ENCODE results near the gene MYO18A. TPM values are rescaled to one million over a fixed set of nuclear protein-coding genes. Genes with fewer than 3 reads are reported as not detected.

The MYO18A gene
- total and polyA plus RNA-seq, 10 of the 15 experiments (the other 5 are each of a cell fraction or from before 2014, with no cell fraction given), result 2.9 to 66.0 (median 24.5) TPM

DNA sequence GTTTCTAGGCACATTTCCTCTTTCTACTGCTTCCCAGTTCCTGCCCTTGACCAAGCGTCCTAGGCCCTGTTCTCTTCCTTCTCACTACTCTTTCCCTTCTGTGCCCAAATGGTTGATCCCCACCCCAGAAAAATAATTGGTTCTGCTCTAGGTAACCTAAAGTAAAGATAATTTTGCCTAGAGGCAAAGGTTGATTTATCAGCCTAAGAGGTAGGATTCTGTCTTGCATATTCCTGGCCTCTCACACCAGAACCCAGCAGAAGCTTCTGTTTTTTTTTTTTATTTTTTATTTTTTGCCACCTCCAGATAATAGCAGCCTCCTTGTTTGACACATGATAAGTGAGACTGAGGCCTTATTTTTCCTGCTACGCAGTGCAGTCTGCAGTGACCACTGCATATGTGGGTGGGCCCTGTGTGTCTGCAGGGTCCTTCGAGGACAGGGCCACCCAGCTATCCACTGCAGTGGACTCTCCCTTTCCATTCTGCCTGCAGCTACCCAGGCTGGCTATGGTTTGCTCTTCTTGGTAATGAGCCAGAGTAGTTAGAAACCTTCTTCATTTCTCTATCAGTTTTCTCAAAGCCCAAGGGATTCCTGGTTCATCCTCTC, 136.6 kb downstream of the MYO18A start:
- FAIRE-seq, result no peak
- intact Hi-C loops (cut with micrococcal nuclease; ENCODE audit: unreplicated experiment) (no loop called here), in situ Hi-C loops (cut with MboI) (no loop called here)
- no peak overlapping the region for H3K9ac ChIP-seq (ENCODE audit: control insufficient read depth, insufficient read depth, low read length)
- H3K4me2 ChIP-seq (ENCODE audit: control insufficient read depth, insufficient read depth), result no peak overlapping the region
- BruUV-seq (replicated peaks), result no TSS peak
- H3K4me1 ChIP-seq (ENCODE audit: control insufficient read depth, insufficient read depth, low read length), result peaks cover 13% of the 10 kb centered on the region
- no peaks in the 10 kb centered on the region; a peak in 1 of 4 replicates for H3K27me3 ChIP-seq (replicated peaks in 1 of 2; ENCODE audit: control insufficient read depth in 2 of 2, insufficient read depth in 2 of 2, low read length in 1 of 2)
- H4K20me1 ChIP-seq (ENCODE audit: control insufficient read depth, insufficient read depth), result no peaks in the 10 kb centered on the region
- no peak; the same call in none of the 3 replicates for ATAC-seq
- CTCF ChIA-PET, result interaction anchor here (1.1 to 1.4 kb wide), 2 partner anchors 73 to 80 kb away, joined by 3 read pairs; no protein-coding TSS in a partner anchor
- H3K4me3 ChIP-seq, result no peak overlapping the region
- 49% methylated on average over 3 of the region's 3 CpGs for WGBS (ENCODE audit: insufficient coverage, insufficient replicate concordance, low lambda C conversion rate, missing lambda C conversion rate)
- no peak overlapping the region for H2AFZ ChIP-seq (ENCODE audit: control insufficient read depth, low read depth, low read length)
- POLR2A ChIA-PET, result no interaction called here
- no peaks in the 10 kb centered on the region for H3K36me3 ChIP-seq (ENCODE audit: control insufficient read depth in 2 of 2, insufficient read depth in 2 of 2, low read length in 1 of 2)
- DNase-seq (ENCODE audit: low read depth, low spot score), result no peak
- no peaks in the 10 kb centered on the region for H3K79me2 ChIP-seq (ENCODE audit: control insufficient read depth, insufficient read depth, low read length)
- SMC1A ChIA-PET (ENCODE audit: uncharacterized antibody, unreplicated experiment), result interaction anchor here (1.1 kb wide), 1 partner anchor 78 kb away, joined by 4 read pairs; no protein-coding TSS in a partner anchor
- RAD21 ChIA-PET (ENCODE audit: unreplicated experiment), result interaction anchor here (1.5 kb wide), 1 partner anchor 78 kb away, joined by 5 read pairs; no protein-coding TSS in a partner anchor
- H3K9me3 ChIP-seq (replicated peaks; ENCODE audit: control insufficient read depth, insufficient read depth, low read length), result no peaks in the 10 kb centered on the region
- H3K27ac ChIP-seq (ENCODE audit: control insufficient read depth, insufficient read depth), result no peak overlapping the region
- TF ChIP-seq ASH2L (IDR thresholded peaks at IDR 0.05; ENCODE audit: borderline replicate concordance, low read depth), result no peak
- no peak for TF ChIP-seq FOXK2 (IDR thresholded peaks at IDR 0.05)
- no peak for TF ChIP-seq GABPA (IDR thresholded peaks at IDR 0.05; ENCODE audit: low read depth)
- no peak for TF ChIP-seq HDAC6 (IDR thresholded peaks at IDR 0.05; ENCODE audit: unreplicated experiment)
- TF ChIP-seq CEBPB (IDR thresholded peaks at IDR 0.05; ENCODE audit: borderline replicate concordance in 1 of 2, low read depth in 2 of 2, low read length in 2 of 2), result no peak
- TF ChIP-seq SUPT20H (IDR thresholded peaks at IDR 0.05; ENCODE audit: borderline replicate concordance, control insufficient read depth, low read depth, low read length), result no peak
- no peak for TF ChIP-seq CBX3 (IDR thresholded peaks at IDR 0.05; ENCODE audit: borderline replicate concordance, low read depth)
- TF ChIP-seq, protein P1, sequence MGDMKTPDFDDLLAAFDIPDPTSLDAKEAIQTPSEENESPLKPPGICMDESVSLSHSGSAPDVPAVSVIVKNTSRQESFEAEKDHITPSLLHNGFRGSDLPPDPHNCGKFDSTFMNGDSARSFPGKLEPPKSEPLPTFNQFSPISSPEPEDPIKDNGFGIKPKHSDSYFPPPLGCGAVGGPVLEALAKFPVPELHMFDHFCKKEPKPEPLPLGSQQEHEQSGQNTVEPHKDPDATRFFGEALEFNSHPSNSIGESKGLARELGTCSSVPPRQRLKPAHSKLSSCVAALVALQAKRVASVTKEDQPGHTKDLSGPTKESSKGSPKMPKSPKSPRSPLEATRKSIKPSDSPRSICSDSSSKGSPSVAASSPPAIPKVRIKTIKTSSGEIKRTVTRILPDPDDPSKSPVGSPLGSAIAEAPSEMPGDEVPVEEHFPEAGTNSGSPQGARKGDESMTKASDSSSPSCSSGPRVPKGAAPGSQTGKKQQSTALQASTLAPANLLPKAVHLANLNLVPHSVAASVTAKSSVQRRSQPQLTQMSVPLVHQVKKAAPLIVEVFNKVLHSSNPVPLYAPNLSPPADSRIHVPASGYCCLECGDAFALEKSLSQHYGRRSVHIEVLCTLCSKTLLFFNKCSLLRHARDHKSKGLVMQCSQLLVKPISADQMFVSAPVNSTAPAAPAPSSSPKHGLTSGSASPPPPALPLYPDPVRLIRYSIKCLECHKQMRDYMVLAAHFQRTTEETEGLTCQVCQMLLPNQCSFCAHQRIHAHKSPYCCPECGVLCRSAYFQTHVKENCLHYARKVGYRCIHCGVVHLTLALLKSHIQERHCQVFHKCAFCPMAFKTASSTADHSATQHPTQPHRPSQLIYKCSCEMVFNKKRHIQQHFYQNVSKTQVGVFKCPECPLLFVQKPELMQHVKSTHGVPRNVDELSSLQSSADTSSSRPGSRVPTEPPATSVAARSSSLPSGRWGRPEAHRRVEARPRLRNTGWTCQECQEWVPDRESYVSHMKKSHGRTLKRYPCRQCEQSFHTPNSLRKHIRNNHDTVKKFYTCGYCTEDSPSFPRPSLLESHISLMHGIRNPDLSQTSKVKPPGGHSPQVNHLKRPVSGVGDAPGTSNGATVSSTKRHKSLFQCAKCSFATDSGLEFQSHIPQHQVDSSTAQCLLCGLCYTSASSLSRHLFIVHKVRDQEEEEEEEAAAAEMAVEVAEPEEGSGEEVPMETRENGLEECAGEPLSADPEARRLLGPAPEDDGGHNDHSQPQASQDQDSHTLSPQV (IDR thresholded peaks at IDR 0.05), result no peak
- no peak for TF ChIP-seq BACH1 (IDR thresholded peaks at IDR 0.05; ENCODE audit: borderline replicate concordance)
- no peak for TF ChIP-seq EZH2 (IDR thresholded peaks at IDR 0.05; ENCODE audit: borderline replicate concordance, control insufficient read depth, low read depth, low read length)
- no peak for TF ChIP-seq RUNX3 (IDR thresholded peaks at IDR 0.05; ENCODE audit: low read length)
- no peak for TF ChIP-seq KAT2A (conservative IDR thresholded peaks at IDR 0.05; ENCODE audit: control insufficient read depth, low read depth, low read length)
- no peak for TF ChIP-seq NFXL1 (IDR thresholded peaks at IDR 0.05; ENCODE audit: borderline replicate concordance)
- TF ChIP-seq, protein P2, sequence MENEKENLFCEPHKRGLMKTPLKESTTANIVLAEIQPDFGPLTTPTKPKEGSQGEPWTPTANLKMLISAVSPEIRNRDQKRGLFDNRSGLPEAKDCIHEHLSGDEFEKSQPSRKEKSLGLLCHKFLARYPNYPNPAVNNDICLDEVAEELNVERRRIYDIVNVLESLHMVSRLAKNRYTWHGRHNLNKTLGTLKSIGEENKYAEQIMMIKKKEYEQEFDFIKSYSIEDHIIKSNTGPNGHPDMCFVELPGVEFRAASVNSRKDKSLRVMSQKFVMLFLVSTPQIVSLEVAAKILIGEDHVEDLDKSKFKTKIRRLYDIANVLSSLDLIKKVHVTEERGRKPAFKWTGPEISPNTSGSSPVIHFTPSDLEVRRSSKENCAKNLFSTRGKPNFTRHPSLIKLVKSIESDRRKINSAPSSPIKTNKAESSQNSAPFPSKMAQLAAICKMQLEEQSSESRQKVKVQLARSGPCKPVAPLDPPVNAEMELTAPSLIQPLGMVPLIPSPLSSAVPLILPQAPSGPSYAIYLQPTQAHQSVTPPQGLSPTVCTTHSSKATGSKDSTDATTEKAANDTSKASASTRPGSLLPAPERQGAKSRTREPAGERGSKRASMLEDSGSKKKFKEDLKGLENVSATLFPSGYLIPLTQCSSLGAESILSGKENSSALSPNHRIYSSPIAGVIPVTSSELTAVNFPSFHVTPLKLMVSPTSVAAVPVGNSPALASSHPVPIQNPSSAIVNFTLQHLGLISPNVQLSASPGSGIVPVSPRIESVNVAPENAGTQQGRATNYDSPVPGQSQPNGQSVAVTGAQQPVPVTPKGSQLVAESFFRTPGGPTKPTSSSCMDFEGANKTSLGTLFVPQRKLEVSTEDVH (IDR thresholded peaks at IDR 0.05; ENCODE audit: low read depth, partially characterized antibody), result no peak
- TF ChIP-seq YY1 (IDR thresholded peaks at IDR 0.05; ENCODE audit: low read depth, low read length), result no peak
- TF ChIP-seq IRF4 (IDR thresholded peaks at IDR 0.05; ENCODE audit: low read depth, low read length), result 0 out of 2 replicates have a peak, but pooled peaks have one; percentile 28
- TF ChIP-seq IKZF1 (conservative IDR thresholded peaks at IDR 0.05), result peak; percentile 47
- no peak for TF ChIP-seq CBFB (IDR thresholded peaks at IDR 0.05; ENCODE audit: low read depth)

Data from GM12878 (cell line).